Activated T-helper 2 cell treated with anti-CD3 and anti-CD28 coated beads, Interferon-gamma antibody, Interleukin-2, Interleukin-4, amounts not matched to agents 10 μg/mL and 5 μg/mL and 100 μg/mL, durations not matched to agents 14 hours and 24 hours and 36 hours (primary cell): Measurements from ENCODE around the gene KCNAB1. TPM values are rescaled to one million over a fixed set of nuclear protein-coding genes. Genes with fewer than 3 reads are reported as not detected.

Experiments
- DNase-seq: peaks from one replicate; pipeline ENCODE4 v3.0.0; 2021; ENCODE audit warnings: low spot score
- H3K27ac Mint-ChIP-seq: one replicate; pipeline ENCODE4 v1.8.0; 2021; ENCODE audit warnings: mixed read lengths
- H3K27me3 Mint-ChIP-seq: one replicate; pipeline ENCODE4 v1.8.0; 2021; ENCODE audit warnings: low read depth, mixed read lengths
- H3K36me3 Mint-ChIP-seq: one replicate; pipeline ENCODE4 v1.8.0; 2021; ENCODE audit warnings: low read depth, mixed read lengths
- H3K4me1 Mint-ChIP-seq: one replicate; pipeline ENCODE4 v1.8.0; 2021; ENCODE audit warnings: low read depth, mixed read lengths
- H3K4me3 Mint-ChIP-seq: one replicate; pipeline ENCODE4 v1.8.0; 2021; ENCODE audit warnings: low read depth, mild to moderate bottlenecking, moderate library complexity, mixed read lengths
- H3K9me3 Mint-ChIP-seq: one replicate; pipeline ENCODE4 v1.8.0; 2021; ENCODE audit warnings: mixed read lengths
- intact Hi-C: fragments of 100-400 bp; cut with micrococcal nuclease; formaldehyde crosslinking; loops from one replicate; pipeline ENCODE4 v1.15.1; 2023
- total RNA-seq: library from RNA; stranded (reverse); gene quantifications from 2 replicates; pipeline ENCODE4 v1.2.3, GENCODE V29; 2022

Gene KCNAB1
- total RNA-seq, 1 donor from 2014 or later: not detected

DNA sequence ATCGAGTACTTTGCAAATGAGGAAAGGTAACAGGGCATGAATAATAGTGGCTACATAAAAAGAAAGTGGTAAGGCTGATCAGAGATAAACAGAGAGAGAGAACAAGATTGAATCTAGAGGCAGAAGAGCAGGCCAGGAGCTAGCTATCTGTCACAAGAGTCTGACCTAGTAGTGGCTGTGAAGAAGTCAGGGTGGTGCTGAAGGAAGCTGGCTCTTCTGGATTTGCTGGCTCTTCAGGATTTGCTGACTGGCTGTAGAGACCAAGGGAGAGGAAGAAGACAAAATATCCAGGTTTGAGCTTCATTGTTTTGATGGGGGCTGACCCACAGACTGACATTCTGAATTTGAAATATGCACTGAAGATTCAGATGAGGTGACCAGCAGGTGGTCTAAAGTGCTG lies 292.2 kb downstream of the KCNAB1 start:
- Mint-ChIP-seq H3K27ac (no peak overlapping the region), H3K27me3 (peaks cover 19% of the 10 kb centered on the region), H3K4me1 (no peaks in the 10 kb centered on the region), H3K9me3 (no peaks in the 10 kb centered on the region), H3K36me3 (no peaks in the 10 kb centered on the region), H3K4me3 (no peak overlapping the region)
- intact Hi-C loops: no loop called here
- no peak for DNase-seq

DNA sequence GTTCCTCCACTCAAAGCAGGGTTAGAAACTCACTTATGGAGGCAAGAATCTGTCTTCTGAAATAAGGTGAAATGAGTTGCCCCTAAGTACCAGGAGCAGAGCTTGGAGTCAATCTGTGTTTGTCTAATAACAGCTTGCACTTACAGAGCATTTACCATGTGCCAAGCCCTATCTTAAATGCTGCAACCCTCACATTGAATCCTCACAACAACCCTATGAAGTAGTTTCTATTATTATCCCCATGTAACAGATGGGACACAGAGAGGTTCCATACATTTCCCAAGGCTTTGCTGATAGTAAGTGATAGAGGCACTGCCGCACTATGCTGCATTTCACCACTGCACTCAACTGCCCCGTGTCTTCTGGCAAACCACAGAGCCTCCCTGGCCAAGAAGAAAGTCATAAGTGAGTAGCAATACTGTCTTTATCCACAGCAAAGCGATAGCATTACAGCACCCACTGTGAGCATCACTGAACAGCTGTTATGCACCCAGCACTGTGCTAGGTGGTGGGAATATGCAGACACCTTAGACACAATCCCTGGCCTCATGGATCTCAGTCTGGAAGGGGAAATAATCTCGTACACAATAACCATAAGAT lies 293.0 kb downstream of the KCNAB1 start:
- no peak for DNase-seq
- no peaks in the 10 kb centered on the region for H3K4me1 Mint-ChIP-seq
- intact Hi-C loops: no loop called here
- no peak overlapping the region for H3K4me3 Mint-ChIP-seq
- H3K27me3 Mint-ChIP-seq: peaks cover 20% of the 10 kb centered on the region
- no peaks in the 10 kb centered on the region for H3K9me3 Mint-ChIP-seq
- no peaks in the 10 kb centered on the region for H3K36me3 Mint-ChIP-seq
- no peak overlapping the region for H3K27ac Mint-ChIP-seq

DNA sequence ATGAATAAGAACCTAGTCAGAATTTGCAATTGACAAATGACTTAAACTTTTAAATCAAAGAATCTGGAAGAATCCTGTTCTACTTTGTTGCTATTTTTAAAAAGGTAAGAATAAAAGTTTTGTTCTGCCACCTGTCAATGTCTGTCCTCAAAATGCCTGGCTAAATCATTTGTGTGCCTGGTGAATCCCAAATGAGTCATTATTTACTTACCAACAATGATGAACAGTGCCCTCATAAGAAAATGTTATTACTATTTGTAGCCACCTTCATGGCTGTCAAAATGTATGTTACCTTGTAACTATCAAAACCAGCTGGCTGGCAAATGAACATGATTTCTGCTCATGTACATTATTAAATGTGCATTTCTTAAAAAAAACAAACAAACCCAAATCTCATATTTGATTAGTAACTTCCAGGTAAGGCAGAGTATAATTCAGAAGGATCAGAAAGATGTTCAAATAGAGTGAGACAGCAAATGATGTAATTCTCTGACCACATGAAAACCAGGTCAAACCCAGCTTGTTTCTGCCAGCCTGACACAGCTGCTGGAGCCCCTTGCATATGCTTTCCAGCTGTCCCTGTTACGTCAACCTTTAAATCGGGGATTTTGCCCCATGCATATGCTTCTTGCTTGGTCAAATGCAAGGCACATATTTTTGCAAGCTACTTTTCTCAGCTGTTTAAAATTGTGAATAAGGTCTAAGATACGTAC lies 296.6 kb downstream of the KCNAB1 start:
- intact Hi-C loops: no loop called here
- no peak for DNase-seq
- H3K9me3 Mint-ChIP-seq: no peaks in the 10 kb centered on the region
- H3K27me3 Mint-ChIP-seq: peaks cover 19% of the 10 kb centered on the region
- H3K27ac Mint-ChIP-seq: no peak overlapping the region
- H3K4me1 Mint-ChIP-seq: no peaks in the 10 kb centered on the region
- H3K4me3 Mint-ChIP-seq: no peak overlapping the region
- no peaks in the 10 kb centered on the region for H3K36me3 Mint-ChIP-seq

DNA sequence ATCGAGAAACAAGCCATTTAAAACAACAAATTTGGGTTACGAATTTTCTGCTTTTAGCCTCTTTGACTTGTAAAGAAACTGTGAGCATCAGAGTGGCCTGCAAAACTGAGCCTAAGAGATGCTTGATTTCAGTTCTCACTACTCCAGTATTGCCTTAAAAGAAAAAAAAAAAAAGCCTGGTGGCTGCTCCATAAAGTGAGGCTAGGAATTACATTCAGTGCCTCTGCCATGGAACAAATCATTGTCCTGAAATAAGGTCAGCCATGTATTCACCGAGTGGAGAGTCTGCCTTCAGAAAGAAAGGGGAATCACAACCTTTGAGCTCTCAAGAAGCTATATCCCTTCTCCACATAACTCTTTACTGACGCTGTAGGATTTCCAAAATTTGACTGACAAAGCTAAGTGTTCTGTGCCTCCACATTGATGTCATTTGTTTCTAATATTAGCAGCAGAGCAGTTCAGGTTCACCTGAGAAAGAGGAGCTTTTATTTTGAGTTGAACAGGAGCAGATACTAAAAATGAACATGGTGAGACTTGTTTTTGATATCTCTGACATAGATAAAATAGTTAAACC lies 297.3 kb downstream of the KCNAB1 start:
- no peak for DNase-seq
- no peaks in the 10 kb centered on the region for H3K9me3 Mint-ChIP-seq
- H3K36me3 Mint-ChIP-seq: no peaks in the 10 kb centered on the region
- intact Hi-C loops: no loop called here
- no peak overlapping the region for H3K4me3 Mint-ChIP-seq
- no peaks in the 10 kb centered on the region for H3K4me1 Mint-ChIP-seq
- H3K27me3 Mint-ChIP-seq: peaks cover 19% of the 10 kb centered on the region
- H3K27ac Mint-ChIP-seq: no peak overlapping the region

DNA sequence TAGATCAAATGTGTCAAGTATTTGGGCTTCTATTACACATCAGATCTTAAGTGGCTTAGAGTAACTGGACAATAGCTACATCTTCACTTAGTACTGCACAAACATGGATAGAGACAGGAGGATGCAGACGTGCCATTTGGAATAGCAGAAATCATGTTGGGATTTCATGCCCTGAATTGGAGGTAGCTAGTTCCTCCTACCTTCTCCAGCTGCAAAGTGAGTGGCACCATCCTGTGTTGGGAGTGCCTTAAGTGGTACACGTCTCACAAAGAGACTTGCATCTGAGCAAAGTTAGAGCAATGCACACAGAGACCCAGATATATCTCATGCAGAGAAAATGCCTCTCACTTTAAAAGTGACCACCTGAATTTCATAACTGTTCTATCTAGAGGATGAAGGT lies 298.1 kb downstream of the KCNAB1 start:
- no peaks in the 10 kb centered on the region for H3K36me3 Mint-ChIP-seq
- no peaks in the 10 kb centered on the region for H3K9me3 Mint-ChIP-seq
- H3K27me3 Mint-ChIP-seq: peaks cover 19% of the 10 kb centered on the region
- no peak overlapping the region for H3K27ac Mint-ChIP-seq
- H3K4me1 Mint-ChIP-seq: no peaks in the 10 kb centered on the region
- DNase-seq: no peak
- H3K4me3 Mint-ChIP-seq: no peak overlapping the region
- intact Hi-C loops: no loop called here

DNA sequence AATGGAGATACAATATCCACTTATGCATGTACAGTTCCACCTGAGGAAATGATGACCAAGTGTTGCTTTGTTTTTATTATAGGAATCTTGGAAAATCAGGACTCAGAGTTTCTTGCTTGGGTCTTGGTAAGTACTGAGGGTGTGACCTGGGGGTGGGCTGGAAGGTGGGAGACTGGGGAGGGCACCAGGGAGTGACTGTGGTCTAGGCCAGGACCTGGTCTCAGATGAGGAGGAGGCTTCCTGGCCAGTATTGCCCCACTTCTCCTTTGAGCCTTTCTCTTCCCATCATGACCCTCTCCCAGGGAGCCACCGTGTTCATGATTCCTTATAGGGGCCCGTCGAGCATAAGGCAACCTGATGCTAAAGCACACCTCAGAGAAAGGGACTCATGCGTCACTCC lies 301.2 kb downstream of the KCNAB1 start:
- no peak overlapping the region for H3K4me3 Mint-ChIP-seq
- H3K36me3 Mint-ChIP-seq: no peaks in the 10 kb centered on the region
- no peak for DNase-seq
- H3K27ac Mint-ChIP-seq: no peak overlapping the region
- intact Hi-C loops: no loop called here
- H3K4me1 Mint-ChIP-seq: no peaks in the 10 kb centered on the region
- no peaks in the 10 kb centered on the region for H3K9me3 Mint-ChIP-seq
- H3K27me3 Mint-ChIP-seq: peaks cover 16% of the 10 kb centered on the region

DNA sequence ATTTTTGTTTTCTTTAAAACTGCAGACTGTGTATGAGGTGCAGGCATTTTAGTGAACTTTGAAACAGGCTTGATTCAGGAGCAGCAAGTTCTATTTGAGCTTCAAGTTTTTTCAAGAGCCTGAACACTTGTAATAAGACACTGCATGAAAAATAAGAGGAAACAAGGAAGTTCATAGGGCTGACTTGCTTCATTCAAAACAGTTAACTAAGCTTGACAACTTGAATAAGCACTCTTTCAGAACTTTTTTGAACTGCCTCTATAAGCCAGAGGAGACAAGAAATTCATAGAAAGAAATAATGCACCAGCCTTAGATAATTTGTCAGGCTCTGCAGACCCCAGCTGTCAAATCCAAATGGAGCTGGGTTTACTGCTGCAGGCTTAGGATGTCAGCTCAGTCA lies 304.4 kb downstream of the KCNAB1 start:
- Mint-ChIP-seq H3K27ac (no peak overlapping the region), H3K9me3 (no peaks in the 10 kb centered on the region), H3K27me3 (peaks cover 17% of the 10 kb centered on the region), H3K4me3 (no peak overlapping the region), H3K36me3 (no peaks in the 10 kb centered on the region), H3K4me1 (no peaks in the 10 kb centered on the region)
- no peak for DNase-seq
- intact Hi-C loops: no loop called here

DNA sequence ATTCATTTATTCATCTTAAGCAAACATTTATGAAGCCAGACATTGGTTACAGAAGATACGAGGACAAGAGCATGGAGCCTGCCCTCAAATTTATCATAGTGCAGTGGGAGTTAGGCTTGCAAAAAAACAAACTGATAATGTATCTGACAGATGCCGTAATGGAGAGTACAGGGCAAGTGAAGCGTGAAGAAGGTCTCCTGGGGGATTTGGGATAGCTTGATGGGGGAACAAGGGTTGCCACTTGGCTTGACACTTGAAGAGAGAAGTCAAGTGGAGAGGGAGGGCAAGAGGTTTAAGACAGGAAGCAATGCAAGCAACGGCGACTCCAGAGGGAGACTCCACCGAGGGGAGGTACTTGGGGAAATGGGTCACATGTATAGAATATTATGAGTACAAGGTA lies 305.3 kb downstream of the KCNAB1 start:
- H3K4me1 Mint-ChIP-seq: no peaks in the 10 kb centered on the region

DNA sequence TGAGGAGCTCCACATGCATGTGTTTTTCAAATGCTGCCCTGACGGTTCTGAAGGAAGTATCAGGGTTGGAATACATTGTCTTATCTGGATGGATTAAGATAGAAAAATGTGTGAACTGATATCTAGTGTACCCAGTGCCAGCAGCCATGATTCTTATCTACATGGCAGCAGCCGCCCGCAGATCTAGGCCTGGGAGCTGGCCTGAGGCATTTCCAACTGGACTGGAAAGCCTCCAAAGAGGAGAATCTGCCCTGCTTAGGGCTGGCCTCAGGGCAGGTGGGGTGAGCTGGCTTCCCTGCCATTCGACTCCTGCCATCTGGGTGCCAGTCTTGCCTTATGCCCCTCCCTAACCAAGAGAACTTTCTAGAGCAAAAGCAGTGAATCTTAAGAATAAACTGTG lies 308.7 kb downstream of the KCNAB1 start:
- H3K9me3 Mint-ChIP-seq: no peaks in the 10 kb centered on the region
- H3K4me1 Mint-ChIP-seq: no peaks in the 10 kb centered on the region
- DNase-seq: no peak
- H3K27me3 Mint-ChIP-seq: peaks cover 18% of the 10 kb centered on the region
- intact Hi-C loops: no loop called here
- H3K36me3 Mint-ChIP-seq: no peaks in the 10 kb centered on the region
- no peak overlapping the region for H3K4me3 Mint-ChIP-seq
- H3K27ac Mint-ChIP-seq: no peak overlapping the region

More for the DNA sequence above, 305.3 kb downstream of the KCNAB1 start:
- Mint-ChIP-seq H3K27ac (no peak overlapping the region), H3K9me3 (no peaks in the 10 kb centered on the region), H3K36me3 (no peaks in the 10 kb centered on the region), H3K27me3 (peaks cover 13% of the 10 kb centered on the region), H3K4me3 (no peak overlapping the region)
- DNase-seq: no peak
- intact Hi-C loops: no loop called here

DNA sequence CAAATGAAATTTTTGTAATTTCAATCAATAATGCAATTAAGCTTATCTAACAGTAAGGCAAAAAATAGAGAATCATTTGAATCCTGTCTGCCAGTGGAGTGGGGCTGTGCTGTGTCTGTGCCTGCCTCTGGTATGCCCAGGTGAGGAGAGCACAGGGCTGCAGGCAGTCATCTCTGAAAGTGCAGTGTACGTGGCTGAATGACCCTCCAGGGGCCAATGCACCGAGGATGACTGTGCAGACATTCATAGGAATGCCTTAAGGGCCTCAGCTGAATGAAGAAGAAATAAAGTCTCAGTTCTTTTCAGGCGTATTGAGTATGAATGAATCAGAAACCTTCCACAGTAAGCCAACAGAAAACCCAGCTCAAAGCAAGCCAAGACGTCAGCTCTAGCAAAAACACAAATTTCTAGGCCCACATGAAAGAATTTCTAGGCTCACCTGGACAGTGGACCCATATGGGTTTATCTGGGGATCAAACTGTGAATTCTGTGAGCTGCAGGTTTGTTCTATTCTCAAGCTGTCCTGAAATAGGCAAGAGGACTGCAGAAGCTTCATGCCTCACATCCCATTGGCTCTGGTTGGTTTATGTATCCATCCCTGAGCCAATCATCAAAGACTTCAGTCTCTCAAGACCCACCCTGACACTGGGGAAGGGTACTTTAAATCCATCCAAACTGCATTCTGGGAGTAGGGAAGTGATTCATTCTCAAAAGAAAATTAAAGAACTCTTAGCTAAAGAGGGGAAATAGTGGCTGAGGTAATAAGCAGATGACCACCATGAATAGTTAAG lies 311.2 kb downstream of the KCNAB1 start:
- Mint-ChIP-seq H3K36me3 (no peaks in the 10 kb centered on the region), H3K9me3 (no peaks in the 10 kb centered on the region), H3K4me1 (no peaks in the 10 kb centered on the region), H3K27me3 (peaks cover 19% of the 10 kb centered on the region), H3K4me3 (no peak overlapping the region), H3K27ac (no peak overlapping the region)
- DNase-seq: no peak
- intact Hi-C loops: no loop called here

DNA sequence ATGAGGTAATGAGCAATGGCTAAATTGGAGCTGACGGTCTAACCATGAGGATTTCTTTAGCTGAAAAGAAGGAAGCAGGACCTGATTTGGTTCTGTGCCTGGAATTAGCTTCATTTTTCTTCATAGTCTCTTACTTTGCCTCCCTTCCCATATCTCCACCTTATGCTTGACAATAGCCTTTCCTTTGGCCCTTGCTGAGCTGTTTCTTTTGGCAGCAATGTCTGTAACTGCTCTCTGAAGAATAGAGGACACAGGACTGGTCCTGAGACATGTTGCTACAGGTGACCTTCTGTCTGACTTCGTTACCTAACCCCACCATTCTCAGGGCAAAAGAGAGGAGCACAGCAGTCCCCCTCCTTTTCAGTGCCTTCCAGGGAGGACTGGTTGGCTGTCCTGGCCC lies 312.2 kb downstream of the KCNAB1 start:
- DNase-seq: no peak
- Mint-ChIP-seq H3K4me3 (no peak overlapping the region), H3K27me3 (peaks cover 12% of the 10 kb centered on the region), H3K4me1 (no peaks in the 10 kb centered on the region), H3K27ac (no peak overlapping the region), H3K9me3 (no peaks in the 10 kb centered on the region), H3K36me3 (no peaks in the 10 kb centered on the region)
- intact Hi-C loops: no loop called here

DNA sequence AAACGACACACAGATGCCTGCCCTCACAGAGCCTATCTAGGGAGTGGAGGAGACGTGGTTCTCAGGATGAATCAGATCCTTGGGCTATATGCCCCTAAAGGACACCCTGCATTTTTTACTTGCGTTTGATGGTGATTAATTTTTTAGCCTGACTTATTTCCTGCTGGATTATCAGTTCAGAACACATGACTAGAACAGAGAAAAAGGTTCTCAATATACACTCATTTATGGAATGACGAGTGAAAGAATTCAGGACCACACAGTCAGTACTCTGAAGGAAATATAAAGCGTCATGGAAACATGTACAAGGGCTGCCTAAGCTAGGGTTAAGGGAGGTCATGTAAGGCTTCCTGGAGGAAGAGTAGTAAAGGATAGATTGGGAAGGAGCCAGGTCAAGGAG lies 312.8 kb downstream of the KCNAB1 start:
- intact Hi-C loops: no loop called here
- no peaks in the 10 kb centered on the region for H3K4me1 Mint-ChIP-seq
- no peak overlapping the region for H3K4me3 Mint-ChIP-seq
- no peaks in the 10 kb centered on the region for H3K36me3 Mint-ChIP-seq
- no peak overlapping the region for H3K27ac Mint-ChIP-seq
- no peaks in the 10 kb centered on the region for H3K9me3 Mint-ChIP-seq
- H3K27me3 Mint-ChIP-seq: peaks cover 12% of the 10 kb centered on the region
- DNase-seq: no peak

DNA sequence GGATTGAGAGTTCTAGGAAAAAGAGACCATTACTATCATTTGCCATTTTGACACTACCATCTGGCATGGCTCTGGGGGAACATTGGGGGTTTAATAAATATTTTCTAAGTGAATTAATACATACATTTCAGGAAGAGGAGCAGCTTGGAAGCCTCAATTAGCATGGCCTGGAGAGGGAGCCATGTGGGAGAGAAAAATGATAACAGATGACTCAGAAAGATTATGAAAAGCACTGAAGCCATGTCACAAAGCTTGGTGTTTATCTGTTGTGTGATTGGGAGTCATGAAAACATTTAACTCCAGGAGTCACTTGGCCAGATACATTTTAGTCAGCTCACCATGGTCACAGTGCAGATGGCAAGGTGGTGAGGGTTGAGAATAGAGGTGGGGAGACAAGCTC lies 313.5 kb downstream of the KCNAB1 start:
- no peaks in the 10 kb centered on the region for H3K9me3 Mint-ChIP-seq
- no peaks in the 10 kb centered on the region for H3K4me1 Mint-ChIP-seq
- peaks cover 12% of the 10 kb centered on the region for H3K27me3 Mint-ChIP-seq
- intact Hi-C loops: no loop called here
- no peaks in the 10 kb centered on the region for H3K36me3 Mint-ChIP-seq
- H3K27ac Mint-ChIP-seq: no peak overlapping the region
- no peak for DNase-seq
- no peak overlapping the region for H3K4me3 Mint-ChIP-seq
